HG02885 (cell line): ENCODE measurements around the gene INCENP.
"Not testable (repeated sequence)": the region's sequence is repeated elsewhere in the genome, so short reads cannot be mapped to it uniquely, and the experiment has no call there.

Source experiments
- ATAC-seq: cut with Tn5 transposase; IDR thresholded peaks from one replicate; pipeline ENCODE4 v1.9.1; 2021; ENCODE audit warnings: mild to moderate bottlenecking; ENCODE audit not compliant: unreplicated experiment, poor library complexity

The INCENP gene

GRCh38 chr11:62153617-62154016 is 29.8 kb downstream of the INCENP start:
- no peak for ATAC-seq

- no peak for ATAC-seq
Measured at GRCh38 chr11:62157603-62158002, 33.8 kb downstream of the INCENP start.

- no peak for ATAC-seq
Measured at GRCh38 chr11:62166371-62166770, 42.6 kb downstream of the INCENP start.

GRCh38 chr11:62169448-62169847 is 45.6 kb downstream of the INCENP start:
- ATAC-seq: no peak

GRCh38 chr11:62169935-62170334 is 46.1 kb downstream of the INCENP start:
- no peak for ATAC-seq

GRCh38 chr11:62171261-62171723 is 47.5 kb downstream of the INCENP start:
- ATAC-seq: no peak

GRCh38 chr11:62172294-62172693 is 48.5 kb downstream of the INCENP start:
- ATAC-seq: no peak

- ATAC-seq: no peak
Measured at GRCh38 chr11:62176766-62177165, 53.0 kb downstream of the INCENP start.

GRCh38 chr11:62179995-62180394 is 56.2 kb downstream of the INCENP start:
- no peak for ATAC-seq

- ATAC-seq: no peak
Measured at GRCh38 chr11:62181097-62181496, 57.3 kb downstream of the INCENP start.

GRCh38 chr11:62182147-62182891 is 58.5 kb downstream of the INCENP start:
- no peak for ATAC-seq

- no peak for ATAC-seq
Measured at GRCh38 chr11:62186195-62186594, 62.4 kb downstream of the INCENP start.

- no peak for ATAC-seq
Measured at GRCh38 chr11:62190011-62190410, 66.2 kb downstream of the INCENP start, which contains the start of gene SCGB1D1. TSS of gene SCGB1D1 (plus strand) at chr11:62190216. CDS start at chr11:62190285, 69 bp downstream.

- no peak for ATAC-seq
Measured at GRCh38 chr11:62193952-62194351, 70.1 kb downstream of the INCENP start.

- not testable (repeated sequence) for ATAC-seq
Measured at GRCh38 chr11:62195010-62195409, 71.2 kb downstream of the INCENP start.

GRCh38 chr11:62195945-62196344 is 72.1 kb downstream of the INCENP start:
- ATAC-seq: no peak

GRCh38 chr11:62197400-62197799 is 73.6 kb downstream of the INCENP start:
- not testable (repeated sequence) for ATAC-seq

- ATAC-seq: no peak
Measured at GRCh38 chr11:62201376-62201775, 77.6 kb downstream of the INCENP start.
